H1 (cell line): Measurements from ENCODE around the gene HNF1B. TPM values are rescaled to one million over a fixed set of nuclear protein-coding genes. Genes with fewer than 3 reads are reported as not detected.

Source experiments
- CTCF ChIA-PET: fragments of 300-600 bp; sonication (Branson Sonifier 250); formaldehyde crosslinking; loops from one replicate; lab custom pipeline; 2021; ENCODE audit not compliant: partially characterized antibody; lab: Charles Lee
- POLR2A ChIA-PET: fragments of 300-600 bp; sonication (Branson Sonifier 250); formaldehyde crosslinking; loops from one replicate; lab custom pipeline; 2021; ENCODE audit warnings: inconsistent platforms; ENCODE audit not compliant: partially characterized antibody; lab: Charles Lee
- DNase-seq, 2 experiments: peaks; one replicate each; pipeline versions ENCODE4 v3.0.0 to v3.0.0-alpha.2; 2010 to 2022; ENCODE audit warnings: low spot score in 2 of 2, low read depth in 1 of 2, mixed read lengths in 1 of 2
- FAIRE-seq: peaks from 2 replicates; lab custom pipeline; 2011; peaks lifted over from hg19 to GRCh38; lab: Jason Lieb, UNC
- H2AFZ ChIP-seq: 2 replicates; pipeline ENCODE4 v1.8.1; 2012; ENCODE audit warnings: low read length, inconsistent platforms
- H2AK5ac ChIP-seq: 2 replicates; pipeline ENCODE4 v1.6.1; 2013; ENCODE audit warnings: low read depth, low read length
- H2BK120ac ChIP-seq: replicated peaks from 2 replicates; pipeline ENCODE3; 2013; ENCODE audit warnings: low read depth, low read length, inconsistent platforms
- H2BK12ac ChIP-seq: 2 replicates; pipeline ENCODE4 v1.6.1; 2013; ENCODE audit warnings: low read depth, low read length
- H2BK15ac ChIP-seq: 2 replicates; pipeline ENCODE4 v1.6.1; 2013; ENCODE audit warnings: low read length
- H2BK20ac ChIP-seq: 2 replicates; pipeline ENCODE4 v1.6.1; 2013; ENCODE audit warnings: low read length
- H2BK5ac ChIP-seq: 2 replicates; pipeline ENCODE4 v1.6.1; 2013; ENCODE audit warnings: low read depth, low read length
- H3K14ac ChIP-seq: 2 replicates; pipeline ENCODE4 v1.6.1; 2013; ENCODE audit warnings: inconsistent platforms; ENCODE audit not compliant: insufficient read length
- H3K18ac ChIP-seq: 2 replicates; pipeline ENCODE4 v1.6.1; 2013; ENCODE audit warnings: low read length; ENCODE audit errors: extremely low read depth
- H3K23ac ChIP-seq: 2 replicates; pipeline ENCODE4 v1.6.1; 2013; ENCODE audit warnings: inconsistent platforms; ENCODE audit not compliant: insufficient read length
- H3K23me2 ChIP-seq: 2 replicates; pipeline ENCODE4 v1.6.1; 2013; ENCODE audit warnings: low read depth, low read length
- H3K27ac ChIP-seq: 2 replicates; pipeline ENCODE4 v1.6.1; 2011; ENCODE audit warnings: low read depth, low read length, inconsistent platforms
- H3K27me3 ChIP-seq, 4 experiments: replicated peaks in 1 of 4; 1 replicate in 1 of 4; 2 replicates in 3 of 4; pipeline versions ENCODE4 v1.6.1 to v1.8.1; 2011 to 2013; ENCODE audit warnings: low read length in 3 of 4, mild to moderate bottlenecking in 3 of 4, inconsistent platforms in 2 of 4, mixed read lengths in 2 of 4, moderate library complexity in 1 of 4; ENCODE audit not compliant: control insufficient read depth in 3 of 4, insufficient read depth in 3 of 4; ENCODE audit errors: extremely low read depth in 1 of 4
- H3K36me3 ChIP-seq, 4 experiments: 2 replicates each; pipeline versions ENCODE4 v1.6.1 to v1.8.1; 2011 to 2013; ENCODE audit warnings: mild to moderate bottlenecking in 4 of 4, low read length in 3 of 4, moderate library complexity in 2 of 4, control low read depth in 1 of 4, inconsistent platforms in 1 of 4; ENCODE audit not compliant: insufficient read depth in 4 of 4, control insufficient read depth in 2 of 4
- H3K4ac ChIP-seq: replicated peaks from 2 replicates; pipeline ENCODE3; 2013; ENCODE audit warnings: low read length, low read depth, mixed read lengths, inconsistent platforms; ENCODE audit not compliant: insufficient read length
- H3K4me1 ChIP-seq, 4 experiments: replicated peaks in 1 of 4; 1 replicate in 1 of 4; 2 replicates in 3 of 4; pipeline versions ENCODE4 v1.6.1 to v1.8.1; 2011 to 2013; ENCODE audit warnings: low read length in 3 of 4, inconsistent platforms in 2 of 4, mixed read lengths in 1 of 4; ENCODE audit not compliant: insufficient read depth in 4 of 4, control insufficient read depth in 3 of 4
- H3K4me2 ChIP-seq, 2 experiments: 2 replicates each; pipeline versions ENCODE4 v1.6.1 to v1.8.1; 2011 to 2013; ENCODE audit warnings: low read depth in 2 of 2, low read length in 2 of 2, control low read depth in 1 of 2, inconsistent platforms in 1 of 2, mild to moderate bottlenecking in 1 of 2; ENCODE audit not compliant: insufficient read depth in 1 of 2
- H3K4me3 ChIP-seq, 4 experiments: fragments of 200-600, 300-600 bp in 1 of 4; sonication (generic), shearing (Covaris generic), sonication (Bioruptor Twin) in 1 of 4; 2 replicates each; pipeline versions ENCODE4 v1.5.1 to v1.8.1; 2011 to 2016; ENCODE audit warnings: low read length in 4 of 4, low read depth in 3 of 4, control low read depth in 2 of 4, inconsistent platforms in 2 of 4, mild to moderate bottlenecking in 2 of 4, mixed read lengths in 1 of 4, moderate library complexity in 1 of 4; ENCODE audit not compliant: insufficient read depth in 2 of 4; ENCODE audit errors: extremely low read depth in 1 of 4
- H3K56ac ChIP-seq: replicated peaks from 2 replicates; pipeline ENCODE3; 2013; ENCODE audit warnings: low read depth, mild to moderate bottlenecking, mixed read lengths, low read length, inconsistent platforms; ENCODE audit not compliant: insufficient read length
- H3K79me1 ChIP-seq: 2 replicates; pipeline ENCODE4 v1.6.1; 2013; ENCODE audit warnings: low read depth, low read length, control low read depth
- H3K79me2 ChIP-seq, 2 experiments: 2 replicates each; pipeline versions ENCODE4 v1.6.1 to v1.8.1; 2012 to 2013; ENCODE audit warnings: low read length in 2 of 2, mild to moderate bottlenecking in 2 of 2, inconsistent platforms in 1 of 2; ENCODE audit not compliant: insufficient read depth in 2 of 2, control insufficient read depth in 1 of 2
- H3K9ac ChIP-seq, 4 experiments: replicated peaks in 1 of 4; 1 replicate in 1 of 4; 2 replicates in 3 of 4; pipeline versions ENCODE4 v1.6.1 to v1.8.1; 2011 to 2013; ENCODE audit warnings: low read depth in 3 of 4, low read length in 3 of 4, control low read depth in 2 of 4, mild to moderate bottlenecking in 2 of 4, moderate library complexity in 2 of 4, inconsistent platforms in 1 of 4; ENCODE audit errors: extremely low read depth in 1 of 4
- H3K9me3 ChIP-seq, 2 experiments: 2 replicates each; pipeline versions ENCODE4 v1.6.1 to v1.8.1; 2012 to 2013; ENCODE audit warnings: mild to moderate bottlenecking in 2 of 2, moderate library complexity in 2 of 2, control low read depth in 1 of 2, inconsistent platforms in 1 of 2, low read depth in 1 of 2, low read length in 1 of 2, mixed read lengths in 1 of 2; ENCODE audit not compliant: insufficient read depth in 2 of 2
- H4K20me1 ChIP-seq, 2 experiments: replicated peaks in 1 of 2; 2 replicates each; pipeline versions ENCODE3 to v1.8.1; 2011 to 2013; ENCODE audit warnings: inconsistent platforms in 2 of 2, low read length in 2 of 2, mild to moderate bottlenecking in 1 of 2; ENCODE audit not compliant: insufficient read depth in 2 of 2, control insufficient read depth in 1 of 2
- H4K5ac ChIP-seq: 2 replicates; pipeline ENCODE4 v1.6.1; 2013; ENCODE audit warnings: low read length, low read depth, mixed read lengths, inconsistent platforms; ENCODE audit not compliant: insufficient read length
- H4K8ac ChIP-seq: 2 replicates; pipeline ENCODE4 v1.8.0; 2013; ENCODE audit warnings: mild to moderate bottlenecking, moderate library complexity, low read length, inconsistent platforms; ENCODE audit not compliant: insufficient read depth; ENCODE audit errors: extremely low read depth
- H4K91ac ChIP-seq: replicated peaks from 2 replicates; pipeline ENCODE3; 2013; ENCODE audit warnings: low read length, mixed read lengths, inconsistent platforms; ENCODE audit not compliant: insufficient read length
- RAD21 ChIP-seq, 2 experiments: IDR thresholded peaks in 1 of 2; conservative IDR thresholded peaks in 1 of 2; 2 replicates each; pipeline ENCODE4 v1.6.1; 2011; ENCODE audit warnings: low read depth in 2 of 2, low read length in 2 of 2, improper control_type of control experiment in 1 of 2, inconsistent platforms in 1 of 2, mild to moderate bottlenecking in 1 of 2, moderate library complexity in 1 of 2
- RXRA ChIP-seq: IDR thresholded peaks from 2 replicates; pipeline ENCODE4 v1.6.1; 2011; ENCODE audit warnings: low read depth, mild to moderate bottlenecking, low read length, moderate library complexity; ENCODE audit not compliant: insufficient read depth
- SIRT6 ChIP-seq: IDR thresholded peaks from one replicate; pipeline ENCODE4 v1.7.1; 2012; ENCODE audit warnings: low read length, inconsistent platforms
- WGBS, 2 experiments: shearing (Covaris generic) in 1 of 2; methylation state at CpG; one replicate each; pipeline versions ENCODE4 v1.1.6 to v1.1.7; 2013 to 2015; ENCODE audit warnings: low lambda C conversion rate in 2 of 2, mixed read lengths in 2 of 2, inconsistent platforms in 1 of 2, low coverage in 1 of 2, missing lambda C conversion rate in 1 of 2; ENCODE audit not compliant: insufficient replicate concordance in 2 of 2, insufficient coverage in 1 of 2, insufficient read length in 1 of 2; ENCODE audit errors: extremely low coverage in 1 of 2, missing lambda C conversion rate in 1 of 2; 5-methylcytosine and 5-hydroxymethylcytosine counted together
- polyA plus RNA-seq, 7 experiments: library from polyadenylated mRNA; depleted of rRNA in 3 of 7; stranded (reverse) in 5 of 7; unstranded in 2 of 7; fragments of >200 nt in 5 of 7; fragments of 200-250 nt in 2 of 7; gene quantifications; 1 replicate in 5 of 7; 2 replicates in 1 of 7; 4 replicates in 1 of 7; pipeline versions ENCODE4 v1.2.1 to v1.2.3, GENCODE V29; 2011 to 2013; ENCODE audit warnings: missing spikeins in 2 of 7, mixed read lengths in 2 of 7
- total RNA-seq: library from RNA; stranded (reverse); fragmentation: NEBNext Ultra II Directional; extraction: Animal tissue kit (Norgen Biotek cat#: 25700); gene quantifications from 2 replicates; pipeline ENCODE4 v1.2.1, GENCODE V29; 2021

The HNF1B gene
- total and polyA plus RNA-seq, 2 of the 8 experiments (the other 6 are each of a cell fraction or from before 2014, with no cell fraction given), result 0.13 to 0.30 TPM

DNA sequence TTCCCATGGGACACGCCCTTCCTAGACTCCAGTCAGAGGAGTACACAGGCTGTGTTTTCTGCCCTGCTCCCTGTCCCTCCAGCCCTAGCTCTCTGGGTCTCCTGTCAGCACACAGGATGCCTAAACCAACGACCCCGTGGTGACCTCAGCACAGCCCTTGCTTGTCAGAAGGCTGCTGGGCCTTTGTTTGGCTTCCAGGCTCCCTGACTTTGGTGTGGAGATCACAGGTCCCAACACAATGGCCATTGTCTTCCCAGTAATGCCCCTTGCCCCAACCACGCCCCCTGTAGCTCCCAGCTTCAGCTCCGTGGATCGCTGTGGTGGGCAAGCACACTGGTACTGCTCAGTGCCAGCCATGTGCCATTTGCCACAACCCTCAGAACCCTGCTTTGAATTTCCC, 15.0 kb downstream of the HNF1B start:
- no peak overlapping the region for H3K4ac ChIP-seq
- no peak for TF ChIP-seq RAD21 (IDR thresholded peaks at IDR 0.05 in 1 of 2, conservative IDR thresholded peaks at IDR 0.05 in 1 of 2; ENCODE audit: low read depth in 2 of 2, low read length in 2 of 2)
- TF ChIP-seq RXRA, result peak; percentile 60; the same call in 1 of the 2 replicates
- no peak for TF ChIP-seq SIRT6
- no peak overlapping the region for H3K23ac ChIP-seq
- no peak overlapping the region for H2BK15ac ChIP-seq
- no peak overlapping the region for H3K56ac ChIP-seq
- no peak overlapping the region for H2BK12ac ChIP-seq
- no peak overlapping the region for H3K18ac ChIP-seq
- H3K9ac ChIP-seq, result no peak overlapping the region
- no peak overlapping the region for H4K8ac ChIP-seq
- no peak overlapping the region for H4K5ac ChIP-seq
- no peak overlapping the region for H2AFZ ChIP-seq
- no peak for FAIRE-seq
- ChIA-PET POLR2A (interaction anchor here (0.6 kb wide), 1 partner anchor 21 kb away, joined by 3 read pairs; no protein-coding TSS in a partner anchor), CTCF (no interaction called here)
- no peaks in the 10 kb centered on the region for H3K79me1 ChIP-seq
- no peaks in the 10 kb centered on the region for H3K9me3 ChIP-seq
- H2BK5ac ChIP-seq, result no peak overlapping the region
- peaks cover 0 to 2% of the 10 kb centered on the region in 2 experiments for H4K20me1 ChIP-seq
- H3K36me3 ChIP-seq, result no peaks in the 10 kb centered on the region
- no peak overlapping the region for H3K14ac ChIP-seq
- H2BK120ac ChIP-seq, result no peak overlapping the region
- no peaks in the 10 kb centered on the region for H3K79me2 ChIP-seq
- DNase-seq, result no peak
- H2BK20ac ChIP-seq, result no peak overlapping the region
- 72% methylated on average over 6 of the region's 6 CpGs; no CpG with 5 or more reads in 1 of the 2 experiments for WGBS, 2 experiments
- H3K27me3 ChIP-seq, result peaks cover 0 to 17% (median 6%) of the 10 kb centered on the region in 4 experiments; a peak in 5 of 7 replicates
- H3K4me1 ChIP-seq, result peaks cover 0 to 2% (median 0%) of the 10 kb centered on the region in 4 experiments; a peak in 1 of 7 replicates
- H3K23me2 ChIP-seq, result no peaks in the 10 kb centered on the region
- H3K4me3 ChIP-seq, result no peak overlapping the region
- H2AK5ac ChIP-seq, result no peak overlapping the region
- H4K91ac ChIP-seq, result no peak overlapping the region
- H3K4me2 ChIP-seq, result no peak overlapping the region
- no peak overlapping the region for H3K27ac ChIP-seq
